ENCODE results near the gene GJC1. TPM values are rescaled to one million over a fixed set of nuclear protein-coding genes. Genes with fewer than 3 reads are reported as not detected.

Gene GJC1
- total RNA-seq, 1 donor from 2014 or later, result 60.9 TPM

DNA sequence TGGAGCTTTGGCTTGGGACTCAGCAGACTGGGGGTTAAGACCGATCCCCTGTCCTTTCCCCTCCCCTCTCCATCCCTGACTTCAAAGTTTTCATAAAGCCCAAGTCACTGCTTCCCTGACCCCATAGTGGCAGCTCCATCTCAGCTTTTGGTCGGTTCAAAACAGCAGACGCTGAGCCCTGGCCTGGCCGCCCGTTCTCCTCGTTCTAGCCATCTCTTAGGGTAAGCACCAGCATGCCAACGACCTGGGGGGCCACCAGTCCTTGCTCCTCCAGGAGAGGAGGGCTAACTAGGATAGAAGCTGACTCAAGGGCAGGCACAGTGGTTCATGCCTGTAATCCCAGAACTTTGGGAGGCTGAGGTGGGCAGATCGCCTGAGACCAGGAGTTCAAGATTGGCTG lies 16.1 kb upstream of the GJC1 start:
- no peak for DNase-seq
- peaks cover 41% of the 10 kb centered on the region for H3K4me1 Mint-ChIP-seq (ENCODE audit: low read depth, unreplicated experiment)
- H3K36me3 Mint-ChIP-seq (ENCODE audit: unreplicated experiment), result no peaks in the 10 kb centered on the region
- no peak overlapping the region for H3K27ac Mint-ChIP-seq (ENCODE audit: unreplicated experiment)
- H3K27me3 Mint-ChIP-seq (ENCODE audit: unreplicated experiment), result peaks cover 6% of the 10 kb centered on the region
- peaks cover 4% of the 10 kb centered on the region for H3K9me3 Mint-ChIP-seq (ENCODE audit: unreplicated experiment)
- no peak overlapping the region for H3K4me3 Mint-ChIP-seq (ENCODE audit: unreplicated experiment)
- TF ChIP-seq CTCF (IDR thresholded peaks at IDR 0.05; ENCODE audit: partially characterized antibody, unreplicated experiment), result no peak

- peak overlapping the region; percentile 17 for H3K27ac Mint-ChIP-seq (ENCODE audit: unreplicated experiment)
- H3K4me1 Mint-ChIP-seq (ENCODE audit: low read depth, unreplicated experiment), result peaks cover 29% of the 10 kb centered on the region
- peaks cover 4% of the 10 kb centered on the region for H3K9me3 Mint-ChIP-seq (ENCODE audit: unreplicated experiment)
- no peaks in the 10 kb centered on the region for H3K36me3 Mint-ChIP-seq (ENCODE audit: unreplicated experiment)
- no peak for DNase-seq
- no peak for TF ChIP-seq CTCF (IDR thresholded peaks at IDR 0.05; ENCODE audit: partially characterized antibody, unreplicated experiment)
- no peak overlapping the region for H3K4me3 Mint-ChIP-seq (ENCODE audit: unreplicated experiment)
- H3K27me3 Mint-ChIP-seq (ENCODE audit: unreplicated experiment), result peaks cover 6% of the 10 kb centered on the region
These were observed 14.3 kb upstream of the GJC1 start for GRCh38 chr17:44844390-44844830.

- Mint-ChIP-seq H3K27ac (ENCODE audit: unreplicated experiment) (peak overlapping the region; percentile 71), H3K36me3 (ENCODE audit: unreplicated experiment) (no peaks in the 10 kb centered on the region), H3K27me3 (ENCODE audit: unreplicated experiment) (peaks cover 4% of the 10 kb centered on the region), H3K9me3 (ENCODE audit: unreplicated experiment) (peaks cover 3% of the 10 kb centered on the region), H3K4me1 (ENCODE audit: low read depth, unreplicated experiment) (peaks cover 21% of the 10 kb centered on the region), H3K4me3 (ENCODE audit: unreplicated experiment) (peak overlapping the region; percentile 67)
- no peak for TF ChIP-seq CTCF (IDR thresholded peaks at IDR 0.05; ENCODE audit: partially characterized antibody, unreplicated experiment)
- DNase-seq, result no peak
These were observed 12.7 kb upstream of the GJC1 start for GRCh38 chr17:44842748-44843147.

DNA sequence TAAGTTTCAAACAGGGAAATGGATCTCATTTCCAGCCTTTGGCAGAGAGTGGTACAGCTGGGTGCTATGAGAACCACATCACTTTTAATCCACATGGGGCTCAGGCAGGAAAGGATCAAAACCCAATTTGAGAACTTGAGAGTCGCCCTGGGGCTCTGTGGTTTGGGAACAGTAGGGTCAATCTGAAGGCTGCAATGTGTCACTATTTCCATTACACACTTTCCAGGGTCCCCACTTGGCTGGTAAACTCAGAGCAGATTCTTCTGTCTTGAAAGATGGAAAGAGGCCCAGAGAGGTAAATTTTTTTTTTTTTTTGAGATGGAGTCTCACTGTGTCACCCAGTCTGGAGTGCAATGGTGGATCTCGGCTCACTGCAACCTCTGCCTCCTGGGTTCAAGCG lies 10.8 kb upstream of the GJC1 start:
- Mint-ChIP-seq H3K36me3 (ENCODE audit: unreplicated experiment) (no peaks in the 10 kb centered on the region), H3K9me3 (ENCODE audit: unreplicated experiment) (no peaks in the 10 kb centered on the region), H3K4me1 (ENCODE audit: low read depth, unreplicated experiment) (peaks cover 15% of the 10 kb centered on the region), H3K4me3 (ENCODE audit: unreplicated experiment) (no peak overlapping the region), H3K27me3 (ENCODE audit: unreplicated experiment) (no peaks in the 10 kb centered on the region), H3K27ac (ENCODE audit: unreplicated experiment) (no peak overlapping the region)
- TF ChIP-seq CTCF (IDR thresholded peaks at IDR 0.05; ENCODE audit: partially characterized antibody, unreplicated experiment), result no peak
- no peak for DNase-seq

- no peak overlapping the region for H3K27ac Mint-ChIP-seq (ENCODE audit: unreplicated experiment)
- TF ChIP-seq CTCF (IDR thresholded peaks at IDR 0.05; ENCODE audit: partially characterized antibody, unreplicated experiment), result no peak
- H3K4me3 Mint-ChIP-seq (ENCODE audit: unreplicated experiment), result no peak overlapping the region
- DNase-seq, result no peak
- H3K36me3 Mint-ChIP-seq (ENCODE audit: unreplicated experiment), result no peaks in the 10 kb centered on the region
- peaks cover 15% of the 10 kb centered on the region for H3K4me1 Mint-ChIP-seq (ENCODE audit: low read depth, unreplicated experiment)
- H3K27me3 Mint-ChIP-seq (ENCODE audit: unreplicated experiment), result peaks cover 2% of the 10 kb centered on the region
- no peaks in the 10 kb centered on the region for H3K9me3 Mint-ChIP-seq (ENCODE audit: unreplicated experiment)
These were observed 10.2 kb upstream of the GJC1 start for GRCh38 chr17:44840274-44840673.
